Osteoblast (primary cell): Measurements from ENCODE around the gene DLG2. TPM values are rescaled to one million over a fixed set of nuclear protein-coding genes. Genes with fewer than 3 reads are reported as not detected.
A peak's percentile ranks its signal among the peaks of the same experiment; 100 is the strongest.

Experiments used
- DNase-seq: peaks from one replicate; pipeline ENCODE4 v3.0.0; 2011; ENCODE audit warnings: low spot score, mixed read lengths; ENCODE audit not compliant: insufficient read length; ENCODE audit errors: missing footprints
- H2AFZ ChIP-seq: 2 replicates; pipeline ENCODE4 v1.6.0; 2011; ENCODE audit warnings: mild to moderate bottlenecking, low read length
- H3K27ac ChIP-seq: 2 replicates; pipeline ENCODE4 v1.5.1; 2011; ENCODE audit warnings: mild to moderate bottlenecking, low read depth, low read length, moderate library complexity
- H3K27me3 ChIP-seq: 2 replicates; pipeline ENCODE4 v1.6.0; 2012; ENCODE audit warnings: mild to moderate bottlenecking, control low read depth, inconsistent platforms, low read length, moderate library complexity; ENCODE audit not compliant: insufficient read depth
- H3K36me3 ChIP-seq: 2 replicates; pipeline ENCODE4 v1.5.1; 2011; ENCODE audit warnings: mild to moderate bottlenecking, low read length, control low read depth, moderate library complexity; ENCODE audit not compliant: insufficient read depth
- H3K4me1 ChIP-seq: 2 replicates; pipeline ENCODE4 v1.5.1; 2011; ENCODE audit warnings: mild to moderate bottlenecking, low read length, control low read depth, moderate library complexity; ENCODE audit not compliant: insufficient read depth
- H3K4me2 ChIP-seq: 2 replicates; pipeline ENCODE4 v1.6.0; 2011; ENCODE audit warnings: mild to moderate bottlenecking, low read length; ENCODE audit not compliant: insufficient read depth
- H3K4me3 ChIP-seq: fragments of 200-600 bp; sonication (generic); 3 replicates; pipeline ENCODE4 v1.5.1; 2012; ENCODE audit warnings: mild to moderate bottlenecking, low read length, inconsistent platforms; ENCODE audit not compliant: insufficient read depth
- H3K79me2 ChIP-seq: 2 replicates; pipeline ENCODE4 v1.6.0; 2012; ENCODE audit warnings: mild to moderate bottlenecking, low read length, control low read depth, inconsistent platforms; ENCODE audit not compliant: insufficient read depth
- H3K9me3 ChIP-seq: 2 replicates; pipeline ENCODE4 v1.5.1; 2011; ENCODE audit warnings: low read depth, low read length, control low read depth
- H4K20me1 ChIP-seq: 2 replicates; pipeline ENCODE4 v1.6.0; 2012; ENCODE audit warnings: mild to moderate bottlenecking, low read length, control low read depth; ENCODE audit not compliant: insufficient read depth
- total RNA-seq: library from RNA; depleted of rRNA; stranded (reverse); fragments of >200 nt; gene quantifications from 2 replicates; pipeline ENCODE4 v1.2.3, GENCODE V29; 2012
- TF ChIP-seq, protein P1 (sequence below): IDR thresholded peaks from 2 replicates; pipeline ENCODE4 v1.5.1; 2011; ENCODE audit warnings: mild to moderate bottlenecking, low read depth, low read length, moderate library complexity; ENCODE audit errors: extremely low read depth

DLG2 gene
- total RNA-seq, 1 donor: 3.3 TPM

DNA sequence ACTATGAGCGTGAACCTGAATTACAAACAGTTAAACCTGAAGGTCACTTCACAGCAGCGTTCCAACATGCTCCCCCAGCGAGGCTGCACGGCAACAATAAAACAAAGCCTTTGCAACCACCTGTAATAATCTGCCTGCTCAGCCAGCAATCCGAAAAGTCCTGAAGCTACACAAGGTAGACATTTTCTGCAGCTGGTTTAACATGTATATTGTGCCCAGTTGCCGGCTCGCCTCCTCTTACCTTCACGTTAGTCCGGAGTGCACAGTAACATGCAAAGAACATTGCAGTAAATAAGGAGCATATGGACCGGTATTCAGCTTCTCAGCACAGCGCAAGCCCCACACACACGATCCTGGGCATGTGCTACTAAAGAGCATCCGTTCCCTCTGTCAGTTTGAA, 704.3 kb downstream of the DLG2 start:
- peak overlapping the region; percentile 19 for H2AFZ ChIP-seq
- DNase-seq: no peak
- peak overlapping the region; percentile 38 for H3K4me3 ChIP-seq

DNA sequence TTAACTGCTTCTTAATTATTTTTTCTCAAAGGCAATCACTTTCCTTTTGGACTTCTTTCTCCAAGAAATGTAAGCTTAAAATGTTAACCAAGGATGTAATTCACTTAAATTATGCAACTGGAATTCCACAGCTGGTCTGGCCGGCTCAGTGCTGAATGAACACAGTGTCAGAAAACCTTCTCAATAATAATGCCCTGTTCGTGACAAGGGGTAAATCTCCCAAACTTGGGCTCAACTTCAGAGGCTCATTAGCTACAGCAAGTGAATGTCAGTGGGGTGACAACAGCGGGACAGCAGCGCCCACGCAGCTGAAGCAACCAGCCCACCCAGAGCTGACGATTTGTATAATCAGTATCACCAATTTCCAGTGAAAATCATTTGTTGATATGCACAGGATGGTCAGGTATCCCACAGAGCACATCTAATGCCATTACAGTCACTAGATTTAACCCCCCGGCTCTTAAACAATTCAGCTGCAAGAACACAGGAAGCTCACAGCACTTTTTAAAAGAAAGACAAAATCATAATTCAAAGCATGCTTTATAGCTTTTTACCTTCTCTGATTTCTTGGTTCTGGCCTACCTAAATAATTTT, 704.8 kb downstream of the DLG2 start:
- no peaks in the 10 kb centered on the region for H4K20me1 ChIP-seq

More for the DNA sequence above, 704.3 kb downstream of the DLG2 start:
- Histone ChIP-seq H3K27me3 (peaks cover 11% of the 10 kb centered on the region), H3K36me3 (no peaks in the 10 kb centered on the region), H3K79me2 (no peaks in the 10 kb centered on the region), H3K4me1 (peaks cover 4% of the 10 kb centered on the region), H3K9me3 (no peaks in the 10 kb centered on the region), H4K20me1 (no peaks in the 10 kb centered on the region), H3K27ac (no peak overlapping the region), H3K4me2 (peak overlapping the region; percentile 67)
- TF ChIP-seq, protein P1, sequence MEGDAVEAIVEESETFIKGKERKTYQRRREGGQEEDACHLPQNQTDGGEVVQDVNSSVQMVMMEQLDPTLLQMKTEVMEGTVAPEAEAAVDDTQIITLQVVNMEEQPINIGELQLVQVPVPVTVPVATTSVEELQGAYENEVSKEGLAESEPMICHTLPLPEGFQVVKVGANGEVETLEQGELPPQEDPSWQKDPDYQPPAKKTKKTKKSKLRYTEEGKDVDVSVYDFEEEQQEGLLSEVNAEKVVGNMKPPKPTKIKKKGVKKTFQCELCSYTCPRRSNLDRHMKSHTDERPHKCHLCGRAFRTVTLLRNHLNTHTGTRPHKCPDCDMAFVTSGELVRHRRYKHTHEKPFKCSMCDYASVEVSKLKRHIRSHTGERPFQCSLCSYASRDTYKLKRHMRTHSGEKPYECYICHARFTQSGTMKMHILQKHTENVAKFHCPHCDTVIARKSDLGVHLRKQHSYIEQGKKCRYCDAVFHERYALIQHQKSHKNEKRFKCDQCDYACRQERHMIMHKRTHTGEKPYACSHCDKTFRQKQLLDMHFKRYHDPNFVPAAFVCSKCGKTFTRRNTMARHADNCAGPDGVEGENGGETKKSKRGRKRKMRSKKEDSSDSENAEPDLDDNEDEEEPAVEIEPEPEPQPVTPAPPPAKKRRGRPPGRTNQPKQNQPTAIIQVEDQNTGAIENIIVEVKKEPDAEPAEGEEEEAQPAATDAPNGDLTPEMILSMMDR: no peak

GRCh38 chr11:84914511-84914910, 712.6 kb downstream of the DLG2 start:
- Histone ChIP-seq H3K27ac (no peak overlapping the region), H3K4me3 (no peak overlapping the region), H3K79me2 (no peaks in the 10 kb centered on the region), H2AFZ (no peak overlapping the region), H3K27me3 (no peaks in the 10 kb centered on the region), H4K20me1 (no peaks in the 10 kb centered on the region), H3K9me3 (no peaks in the 10 kb centered on the region), H3K36me3 (no peaks in the 10 kb centered on the region), H3K4me2 (no peak overlapping the region), H3K4me1 (no peaks in the 10 kb centered on the region)
- DNase-seq: no peak
- TF ChIP-seq, protein P1: no peak

More for the DNA sequence above, 704.8 kb downstream of the DLG2 start:
- H3K4me2 ChIP-seq: peak overlapping the region; percentile 67
- TF ChIP-seq, protein P1: no peak
- H2AFZ ChIP-seq: no peak overlapping the region
- peaks cover 4% of the 10 kb centered on the region for H3K4me1 ChIP-seq
- H3K36me3 ChIP-seq: no peaks in the 10 kb centered on the region
- H3K4me3 ChIP-seq: no peak overlapping the region
- peaks cover 11% of the 10 kb centered on the region for H3K27me3 ChIP-seq
- no peaks in the 10 kb centered on the region for H3K79me2 ChIP-seq
- H3K9me3 ChIP-seq: no peaks in the 10 kb centered on the region
- H3K27ac ChIP-seq: no peak overlapping the region
- DNase-seq: no peak

DNA sequence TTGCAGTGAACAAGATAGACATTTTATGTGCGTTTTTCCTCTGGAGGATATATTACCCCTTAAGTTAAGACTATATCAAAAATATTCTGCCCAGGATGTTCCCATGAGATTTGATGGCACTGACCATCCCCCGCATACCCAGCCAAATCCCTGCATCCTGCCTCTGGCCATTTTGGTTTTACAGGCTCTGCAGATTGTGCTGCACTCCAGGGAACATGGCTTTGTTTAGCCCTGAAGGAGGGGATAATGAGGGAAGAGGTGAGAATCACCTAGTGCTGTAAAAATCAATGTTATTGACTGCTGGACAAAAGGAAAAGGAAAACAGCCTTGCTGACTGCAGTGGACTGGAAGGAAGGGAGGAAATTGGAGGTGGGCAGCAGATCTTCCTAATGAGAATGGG, 717.4 kb downstream of the DLG2 start:
- Histone ChIP-seq H2AFZ (no peak overlapping the region), H3K36me3 (no peaks in the 10 kb centered on the region), H3K27ac (no peak overlapping the region), H4K20me1 (no peaks in the 10 kb centered on the region), H3K27me3 (no peaks in the 10 kb centered on the region), H3K79me2 (no peaks in the 10 kb centered on the region), H3K9me3 (no peaks in the 10 kb centered on the region), H3K4me2 (no peak overlapping the region), H3K4me3 (no peak overlapping the region), H3K4me1 (peaks cover 10% of the 10 kb centered on the region)
- TF ChIP-seq, protein P1: no peak
- DNase-seq: peak; percentile 45
